Transverse colon (tissue), 4 donors: Measurements from ENCODE around the gene MACC1.

ENCODE experiments used
- EP300 ChIP-seq: sonication (generic); formaldehyde crosslinking; IDR thresholded peaks from one replicate; pipeline ENCODE4 v1.6.1; 2017; ENCODE audit warnings: antibody characterized with exemption, low read depth
- POLR2A ChIP-seq: fragments of 450-650 bp; IDR thresholded peaks from one replicate; pipeline ENCODE4 v1.6.1; 2016; ENCODE audit warnings: antibody characterized with exemption, mild to moderate bottlenecking, moderate library complexity
- POLR2AphosphoS5 ChIP-seq, 3 donors: sonication (generic); formaldehyde crosslinking; IDR thresholded peaks; one replicate each; pipeline ENCODE4 v1.6.1; 2016; ENCODE audit warnings: antibody characterized with exemption in 3 of 3
- TF ChIP-seq, protein P1 (sequence below), 5 experiments: fragments of 200-600 bp in 3 of 5; fragments of 450-650 bp in 2 of 5; sonication (generic) in 3 of 5; IDR thresholded peaks; 1 replicate in 2 of 5; 2 replicates in 3 of 5; pipeline ENCODE4 v1.5.1; 2016 to 2017; ENCODE audit warnings: antibody characterized with exemption in 5 of 5, inconsistent platforms in 3 of 5, mild to moderate bottlenecking in 2 of 5, moderate library complexity in 1 of 5

DNA sequence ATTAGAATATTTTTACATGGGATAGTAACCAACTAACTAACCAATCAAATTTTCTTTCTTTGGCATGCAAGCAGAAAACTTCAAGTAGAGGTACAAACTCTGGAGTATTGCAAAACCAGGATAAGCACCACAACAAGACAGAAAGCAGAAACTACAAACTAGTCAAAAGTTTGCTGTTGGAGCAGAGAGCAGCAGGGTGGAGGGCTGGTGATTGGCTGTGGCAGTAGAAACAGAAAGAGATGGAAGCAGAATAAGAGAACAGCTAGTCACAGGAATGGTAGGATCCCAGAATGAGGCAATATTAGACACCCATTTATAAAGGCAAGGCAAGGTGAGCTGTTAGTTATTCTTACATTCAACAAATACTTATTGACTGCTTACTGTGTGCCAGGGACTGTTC lies 6.8 kb upstream of the MACC1 start:
- TF ChIP-seq, protein P1, sequence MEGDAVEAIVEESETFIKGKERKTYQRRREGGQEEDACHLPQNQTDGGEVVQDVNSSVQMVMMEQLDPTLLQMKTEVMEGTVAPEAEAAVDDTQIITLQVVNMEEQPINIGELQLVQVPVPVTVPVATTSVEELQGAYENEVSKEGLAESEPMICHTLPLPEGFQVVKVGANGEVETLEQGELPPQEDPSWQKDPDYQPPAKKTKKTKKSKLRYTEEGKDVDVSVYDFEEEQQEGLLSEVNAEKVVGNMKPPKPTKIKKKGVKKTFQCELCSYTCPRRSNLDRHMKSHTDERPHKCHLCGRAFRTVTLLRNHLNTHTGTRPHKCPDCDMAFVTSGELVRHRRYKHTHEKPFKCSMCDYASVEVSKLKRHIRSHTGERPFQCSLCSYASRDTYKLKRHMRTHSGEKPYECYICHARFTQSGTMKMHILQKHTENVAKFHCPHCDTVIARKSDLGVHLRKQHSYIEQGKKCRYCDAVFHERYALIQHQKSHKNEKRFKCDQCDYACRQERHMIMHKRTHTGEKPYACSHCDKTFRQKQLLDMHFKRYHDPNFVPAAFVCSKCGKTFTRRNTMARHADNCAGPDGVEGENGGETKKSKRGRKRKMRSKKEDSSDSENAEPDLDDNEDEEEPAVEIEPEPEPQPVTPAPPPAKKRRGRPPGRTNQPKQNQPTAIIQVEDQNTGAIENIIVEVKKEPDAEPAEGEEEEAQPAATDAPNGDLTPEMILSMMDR (IDR thresholded peaks at IDR 0.05): no peak
- no peak for TF ChIP-seq POLR2A
- TF ChIP-seq EP300: no peak
- TF ChIP-seq POLR2AphosphoS5 (IDR thresholded peaks at IDR 0.05): no peak
